ENCODE results near the gene VIM. TPM values are rescaled to one million over a fixed set of nuclear protein-coding genes. Genes with fewer than 3 reads are reported as not detected.

VIM gene
- total and polyA plus RNA-seq, 2 of the 4 experiments (the other 2 are of a cell fraction) = 4,502 to 6,735 TPM

- Histone ChIP-seq H3K4me1 (ENCODE audit: control insufficient read depth, insufficient read depth, low read length) (peaks cover 25% of the 10 kb centered on the region), H2AK5ac (ENCODE audit: low read depth, low read length) (peak overlapping the region; percentile 88; the same call in 1 of the 2 replicates), H3K36me3 (ENCODE audit: control insufficient read depth, insufficient read depth, low read length) (no peaks in the 10 kb centered on the region), H4K20me1 (ENCODE audit: insufficient read depth, low read length) (no peaks in the 10 kb centered on the region), H3K9me3 (ENCODE audit: control insufficient read depth, insufficient read depth, low read length) (no peaks in the 10 kb centered on the region), H3K27ac (ENCODE audit: insufficient read depth, low read length) (peak overlapping the region; percentile 92), H3K56ac (ENCODE audit: extremely low read depth, insufficient read depth, low read length) (peak overlapping the region; percentile 92), H2BK15ac (ENCODE audit: low read depth, low read length) (peak overlapping the region; percentile 93), H4K5ac (ENCODE audit: low read depth, low read length) (peak overlapping the region; percentile 96), H3K9me1 (ENCODE audit: insufficient read depth, low read length) (peaks cover 9% of the 10 kb centered on the region), H3K27me3 (ENCODE audit: control insufficient read depth, insufficient read depth, low read length) (no peaks in the 10 kb centered on the region), H3K14ac (replicated peaks; ENCODE audit: low read depth, low read length) (peak overlapping the region; percentile 71), H4K8ac (ENCODE audit: low read depth in 2 of 2, low read length in 2 of 2) (peak overlapping the region; percentile 52 to 97), H2BK5ac (ENCODE audit: low read depth, low read length, poor library complexity, severe bottlenecking) (peak overlapping the region; percentile 96), H2AFZ (replicated peaks; ENCODE audit: low read length, poor library complexity) (no peak overlapping the region), H3K4me2 (ENCODE audit: low read depth, low read length) (peak overlapping the region; percentile 56; the same call in 1 of the 2 replicates), H3K4me3 (ENCODE audit: insufficient read depth, low read depth, low read length) (no peak overlapping the region), H3K18ac (ENCODE audit: low read depth, low read length) (peak overlapping the region; percentile 99), H2AK9ac (replicated peaks; ENCODE audit: low read depth, low read length, poor library complexity) (no peak overlapping the region), H2BK120ac (ENCODE audit: low read depth, low read length) (peak overlapping the region; percentile 99), H3K4ac (ENCODE audit: low read depth, low read length) (peak overlapping the region; percentile 96; the same call in 1 of the 2 replicates), H3K79me1 (ENCODE audit: low read depth in 1 of 2, low read length in 2 of 2) (peaks cover 7 to 47% of the 10 kb centered on the region in 2 experiments; a peak in 3 of 4 replicates), H4K91ac (ENCODE audit: insufficient read depth, low read depth, low read length) (peak overlapping the region; percentile 90), H2BK20ac (ENCODE audit: low read depth, low read length) (peak overlapping the region; percentile 99), H3K9ac (ENCODE audit: low read depth, low read length) (no peak overlapping the region; the same call in 1 of the 2 replicates), H3K23ac (ENCODE audit: low read depth, low read length) (peak overlapping the region; percentile 96)
- POLR2A ChIA-PET (ENCODE audit: unreplicated experiment) = interaction anchor here (2.0 kb wide), 1 partner anchor 15 kb away, joined by 25 read pairs; no protein-coding TSS in a partner anchor
- ATAC-seq (ENCODE audit: low read depth) (no peak), DNase-seq (no peak)
- intact Hi-C loops (cut with micrococcal nuclease) = loop anchor here (2.0 kb wide), 1 partner anchor 14 kb away; the partner anchor contains the start of gene VIM
- WGBS, 2 experiments (ENCODE audit: extremely low coverage in 2 of 2, insufficient read length in 1 of 2) = no CpG with 5 or more reads among the region's 2 CpGs
- CTCF ChIA-PET = interaction anchor here (1.0 kb wide), 1 partner anchor 13 kb away, joined by 4 read pairs; the partner anchor contains the start of gene TRDMT1
- in situ Hi-C loops (cut with MboI; ENCODE audit: low sequenced_read_pairs) = no loop called here
- dilution Hi-C loops (cut with HindIII; ENCODE audit: low sequenced_read_pairs, unreplicated experiment) = no loop called here
- TF ChIP-seq CEBPB (IDR thresholded peaks at IDR 0.05; ENCODE audit: low read depth, low read length) = peak; percentile 21; the same call in 1 of the 2 replicates
- TF ChIP-seq POLR2A (IDR thresholded peaks at IDR 0.05; ENCODE audit: low read depth, low read length) = no peak
- TF ChIP-seq NFE2L2 (IDR thresholded peaks at IDR 0.05; ENCODE audit: low read depth, low read length) = no peak
- no peak for TF ChIP-seq CHD1 (IDR thresholded peaks at IDR 0.05; ENCODE audit: low read depth, low read length)
- BruUV-seq (replicated peaks) = no TSS peak
Measured at GRCh38 chr10:17214526-17214925, 13.5 kb upstream of the VIM start.

Data from IMR-90 (cell line).